ENCODE results near the gene ATP1A1.

GRCh38 chr1:116359871-116360270, 13.2 kb upstream of the ATP1A1 start:
- TF ChIP-seq, protein P1, sequence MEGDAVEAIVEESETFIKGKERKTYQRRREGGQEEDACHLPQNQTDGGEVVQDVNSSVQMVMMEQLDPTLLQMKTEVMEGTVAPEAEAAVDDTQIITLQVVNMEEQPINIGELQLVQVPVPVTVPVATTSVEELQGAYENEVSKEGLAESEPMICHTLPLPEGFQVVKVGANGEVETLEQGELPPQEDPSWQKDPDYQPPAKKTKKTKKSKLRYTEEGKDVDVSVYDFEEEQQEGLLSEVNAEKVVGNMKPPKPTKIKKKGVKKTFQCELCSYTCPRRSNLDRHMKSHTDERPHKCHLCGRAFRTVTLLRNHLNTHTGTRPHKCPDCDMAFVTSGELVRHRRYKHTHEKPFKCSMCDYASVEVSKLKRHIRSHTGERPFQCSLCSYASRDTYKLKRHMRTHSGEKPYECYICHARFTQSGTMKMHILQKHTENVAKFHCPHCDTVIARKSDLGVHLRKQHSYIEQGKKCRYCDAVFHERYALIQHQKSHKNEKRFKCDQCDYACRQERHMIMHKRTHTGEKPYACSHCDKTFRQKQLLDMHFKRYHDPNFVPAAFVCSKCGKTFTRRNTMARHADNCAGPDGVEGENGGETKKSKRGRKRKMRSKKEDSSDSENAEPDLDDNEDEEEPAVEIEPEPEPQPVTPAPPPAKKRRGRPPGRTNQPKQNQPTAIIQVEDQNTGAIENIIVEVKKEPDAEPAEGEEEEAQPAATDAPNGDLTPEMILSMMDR (IDR thresholded peaks at IDR 0.05 in 4 of 5, conservative IDR thresholded peaks at IDR 0.05 in 1 of 5) = no peak
- TF ChIP-seq POLR2A (IDR thresholded peaks at IDR 0.05) = no peak

All from gastrocnemius medialis (tissue), 4 donors.